Spleen (tissue), 11 donors: ENCODE results near the gene WDR38. TPM values are rescaled to one million over a fixed set of nuclear protein-coding genes. Genes with fewer than 3 reads are reported as not detected.

Experiments used
- DNase-seq: peaks from one replicate; pipeline ENCODE4 v3.0.0-alpha.2; 2020
- H3K27ac ChIP-seq, 8 donors: fragments of 200-600 bp; sonication (generic) in 7 of 8; 1 replicate in 4 of 8; 2 replicates in 4 of 8; pipeline versions ENCODE4 v1.5.0 to v1.8.0; 2016 to 2021; ENCODE audit warnings: inconsistent platforms in 4 of 8, mild to moderate bottlenecking in 4 of 8, moderate library complexity in 1 of 8
- H3K27me3 ChIP-seq, 7 donors: fragments of 200-600 bp; sonication (generic) in 6 of 7; replicated peaks in 1 of 7; 1 replicate in 4 of 7; 2 replicates in 3 of 7; pipeline versions ENCODE4 v1.5.0 to v1.8.0; 2016 to 2021; ENCODE audit warnings: inconsistent platforms in 3 of 7, mild to moderate bottlenecking in 1 of 7
- H3K36me3 ChIP-seq, 6 donors: fragments of 200-600 bp; sonication (generic) in 5 of 6; 1 replicate in 4 of 6; 2 replicates in 2 of 6; pipeline versions ENCODE4 v1.5.0 to v1.8.0; 2016 to 2021; ENCODE audit warnings: inconsistent platforms in 2 of 6
- H3K4me1 ChIP-seq, 6 donors: fragments of 200-600 bp; sonication (generic) in 5 of 6; 1 replicate in 3 of 6; 2 replicates in 3 of 6; pipeline versions ENCODE4 v1.5.0 to v1.8.0; 2016 to 2021; ENCODE audit warnings: inconsistent platforms in 3 of 6
- H3K4me3 ChIP-seq, 8 donors: fragments of 200-600 bp; sonication (generic) in 7 of 8; 1 replicate in 4 of 8; 2 replicates in 4 of 8; pipeline versions ENCODE4 v1.5.0 to v1.8.0; 2016 to 2021; ENCODE audit warnings: inconsistent platforms in 4 of 8, mild to moderate bottlenecking in 4 of 8, moderate library complexity in 2 of 8
- H3K9me3 ChIP-seq, 8 donors: fragments of 200-600 bp; sonication (generic) in 7 of 8; 1 replicate in 4 of 8; 2 replicates in 4 of 8; pipeline versions ENCODE4 v1.5.0 to v1.8.0; 2016 to 2021; ENCODE audit warnings: inconsistent platforms in 4 of 8
- CTCF ChIP-seq, 11 experiments: fragments of 200-600 bp in 7 of 11; fragments of 450-650 bp in 4 of 11; sonication (generic) in 4 of 11; IDR thresholded peaks in 8 of 11; conservative IDR thresholded peaks in 3 of 11; 1 replicate in 7 of 11; 2 replicates in 4 of 11; pipeline versions ENCODE4 v1.4.0 to v1.8.0; 2016 to 2021; ENCODE audit warnings: antibody characterized with exemption in 11 of 11, inconsistent platforms in 4 of 11, mild to moderate bottlenecking in 1 of 11
- POLR2A ChIP-seq, 3 donors: fragments of 450-650 bp; IDR thresholded peaks; one replicate each; pipeline ENCODE4 v1.5.1; 2017; ENCODE audit warnings: antibody characterized with exemption in 3 of 3, mild to moderate bottlenecking in 1 of 3
- POLR2AphosphoS5 ChIP-seq, 3 donors: sonication (generic); formaldehyde crosslinking; IDR thresholded peaks; one replicate each; pipeline ENCODE4 v1.5.1; 2017; ENCODE audit warnings: antibody characterized with exemption in 3 of 3
- WGBS, 5 donors: extraction: QIAGEN DNeasy Blood & Tissue Kit in 3 of 5; methylation state at CpG; one replicate each; pipeline versions ENCODE4 v1.1.5 to v1.1.7; 2013 to 2018; 5-methylcytosine and 5-hydroxymethylcytosine counted together
- intact Hi-C: fragments of 100-400 bp; cut with DNase I; formaldehyde crosslinking; loops from one replicate; pipeline ENCODE4 v1.15.0; 2023; ENCODE audit warnings: low total_unique reads
- polyA plus RNA-seq, 3 donors: library from polyadenylated mRNA; stranded (reverse); fragments of 200-250 nt; gene quantifications; one replicate each; pipeline ENCODE4 v1.2.1, GENCODE V29; 2013
- total RNA-seq, 7 donors: library from RNA; depleted of rRNA in 3 of 7; stranded (reverse); fragments of >200 nt in 3 of 7; fragmentation: NEBNext Ultra II Directional in 4 of 7; extraction: Animal tissue kit (Norgen Biotek cat#: 25700) in 4 of 7; gene quantifications; one replicate each; pipeline versions ENCODE4 v1.1.0 to v1.2.1, GENCODE V29; 2016 to 2021
- donor health status: healthy with polysubstance abuse.
- donor health status: DM: no; HTN: no; CAD: no; lungs with moderate emphysema.
- donor health status: DM: no; HTN: no; CAD: no.
- donor health status: Bipolar disorder and iron deficiency.
- donor health status: healthy.
- donor health status: DM: no; HTN: no; CAD: no.
- donor health status: DM: yes; HTN: yes; CAD: no.

The WDR38 gene
- total and polyA plus RNA-seq, 10 donors: not detected

DNA sequence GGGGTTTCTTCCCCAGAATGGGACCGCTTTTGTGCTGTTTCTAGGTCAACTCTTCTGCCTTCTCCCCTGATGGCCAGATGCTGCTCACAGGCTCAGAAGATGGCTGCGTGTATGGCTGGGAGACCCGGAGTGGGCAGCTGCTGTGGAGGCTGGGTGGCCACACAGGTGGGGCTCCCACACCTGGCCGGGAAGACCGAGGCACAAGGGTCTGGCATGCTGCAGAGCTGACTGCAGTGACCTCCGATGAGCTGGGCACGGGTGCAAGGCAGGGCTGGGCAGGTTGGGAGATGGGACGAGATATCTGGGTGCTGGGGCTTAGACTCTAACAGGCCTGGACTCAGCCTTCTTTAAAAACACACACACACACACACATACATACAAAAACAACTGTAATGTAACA is 901 bp downstream of the WDR38 start:
- no peaks in the 10 kb centered on the region for H3K9me3 ChIP-seq
- peaks cover 3 to 33% (median 32%) of the 10 kb centered on the region in 6 donors for H3K36me3 ChIP-seq
- TF ChIP-seq POLR2AphosphoS5 (IDR thresholded peaks at IDR 0.05): no peak
- no peak for TF ChIP-seq CTCF (IDR thresholded peaks at IDR 0.05 in 8 of 11, conservative IDR thresholded peaks at IDR 0.05 in 3 of 11)
- no peak for TF ChIP-seq POLR2A (IDR thresholded peaks at IDR 0.05)
- no peaks in the 10 kb centered on the region for H3K27me3 ChIP-seq
- H3K27ac ChIP-seq: peak overlapping the region in 1 of 8 donors; percentile 66
- peaks cover 15 to 41% (median 26%) of the 10 kb centered on the region in 6 donors for H3K4me1 ChIP-seq
- DNase-seq: peak; percentile 74
- intact Hi-C loops: loop anchor here (10.0 kb wide), 1 partner anchor 291 kb away; the partner anchor contains the start of gene SCAI
- WGBS, 5 donors: 90 to 93% (median 91%) methylated on average over 4 to 8 of the region's 8 CpGs
- no peak overlapping the region for H3K4me3 ChIP-seq

DNA sequence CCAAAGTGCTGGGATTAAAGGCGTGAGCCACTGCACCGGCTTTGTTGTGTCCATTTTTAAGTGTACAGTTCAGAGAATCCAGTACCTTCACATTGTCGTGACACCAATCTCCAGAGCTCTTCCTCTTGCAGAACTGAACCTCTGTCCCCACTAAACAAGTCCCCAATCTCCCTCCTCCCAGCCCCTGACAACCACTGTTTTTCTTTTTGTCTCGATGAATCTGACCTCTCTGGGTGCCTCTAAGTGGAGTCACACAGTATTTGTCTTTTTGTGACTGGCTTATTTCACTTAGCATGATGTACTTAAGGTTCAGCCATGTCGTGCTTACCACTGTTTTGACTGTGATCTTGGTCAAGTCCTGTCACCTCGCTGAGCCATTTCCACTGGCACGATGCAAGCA is 1.6 kb downstream of the WDR38 start:
- TF ChIP-seq POLR2AphosphoS5 (IDR thresholded peaks at IDR 0.05) (no peak), POLR2A (IDR thresholded peaks at IDR 0.05) (no peak), CTCF (IDR thresholded peaks at IDR 0.05 in 8 of 11, conservative IDR thresholded peaks at IDR 0.05 in 3 of 11) (no peak)
- no peak overlapping the region for H3K27ac ChIP-seq
- 61 to 77% (median 70%) methylated on average over 7 of the region's 7 CpGs for WGBS, 5 donors
- peaks cover 3 to 39% (median 38%) of the 10 kb centered on the region in 6 donors for H3K36me3 ChIP-seq
- DNase-seq: no peak
- peaks cover 20 to 48% (median 33%) of the 10 kb centered on the region in 6 donors for H3K4me1 ChIP-seq
- no peaks in the 10 kb centered on the region for H3K9me3 ChIP-seq
- intact Hi-C loops: loop anchor here (10.0 kb wide), 1 partner anchor 290 kb away; the partner anchor contains the start of gene SCAI
- H3K4me3 ChIP-seq: no peak overlapping the region
- H3K27me3 ChIP-seq: no peaks in the 10 kb centered on the region

DNA sequence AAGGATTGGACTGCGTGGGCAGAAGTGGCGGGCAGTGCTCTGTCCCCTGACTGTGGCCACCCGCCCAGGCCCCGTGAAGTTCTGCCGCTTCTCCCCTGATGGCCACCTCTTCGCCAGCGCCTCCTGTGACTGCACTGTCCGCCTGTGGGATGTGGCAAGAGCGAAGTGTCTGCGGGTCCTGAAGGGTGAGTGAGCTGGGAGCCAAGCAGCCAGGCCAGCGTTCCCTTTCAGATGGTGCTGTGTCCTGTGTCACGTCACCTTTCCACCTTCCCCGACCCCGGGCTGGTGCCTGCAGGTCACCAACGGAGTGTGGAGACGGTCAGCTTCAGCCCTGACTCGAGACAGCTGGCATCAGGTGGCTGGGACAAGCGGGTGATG is 2.3 kb downstream of the WDR38 start:
- Histone ChIP-seq H3K4me3 (no peak overlapping the region), H3K9me3 (no peaks in the 10 kb centered on the region), H3K27ac (no peak overlapping the region), H3K27me3 (no peaks in the 10 kb centered on the region), H3K36me3 (peaks cover 3 to 46% (median 46%) of the 10 kb centered on the region in 6 donors), H3K4me1 (peaks cover 27 to 55% (median 40%) of the 10 kb centered on the region in 6 donors)
- no peak for TF ChIP-seq POLR2A (IDR thresholded peaks at IDR 0.05)
- TF ChIP-seq POLR2AphosphoS5 (IDR thresholded peaks at IDR 0.05): peak in 1 of 3 donors; percentile 32
- no peak for TF ChIP-seq CTCF (IDR thresholded peaks at IDR 0.05 in 8 of 11, conservative IDR thresholded peaks at IDR 0.05 in 3 of 11)
- peak; percentile 72 for DNase-seq
- intact Hi-C loops: loop anchor here (10.0 kb wide), 1 partner anchor 289 kb away; the partner anchor contains the start of gene SCAI
- 83 to 93% (median 87%) methylated on average over 14 to 18 of the region's 18 CpGs for WGBS, 5 donors

DNA sequence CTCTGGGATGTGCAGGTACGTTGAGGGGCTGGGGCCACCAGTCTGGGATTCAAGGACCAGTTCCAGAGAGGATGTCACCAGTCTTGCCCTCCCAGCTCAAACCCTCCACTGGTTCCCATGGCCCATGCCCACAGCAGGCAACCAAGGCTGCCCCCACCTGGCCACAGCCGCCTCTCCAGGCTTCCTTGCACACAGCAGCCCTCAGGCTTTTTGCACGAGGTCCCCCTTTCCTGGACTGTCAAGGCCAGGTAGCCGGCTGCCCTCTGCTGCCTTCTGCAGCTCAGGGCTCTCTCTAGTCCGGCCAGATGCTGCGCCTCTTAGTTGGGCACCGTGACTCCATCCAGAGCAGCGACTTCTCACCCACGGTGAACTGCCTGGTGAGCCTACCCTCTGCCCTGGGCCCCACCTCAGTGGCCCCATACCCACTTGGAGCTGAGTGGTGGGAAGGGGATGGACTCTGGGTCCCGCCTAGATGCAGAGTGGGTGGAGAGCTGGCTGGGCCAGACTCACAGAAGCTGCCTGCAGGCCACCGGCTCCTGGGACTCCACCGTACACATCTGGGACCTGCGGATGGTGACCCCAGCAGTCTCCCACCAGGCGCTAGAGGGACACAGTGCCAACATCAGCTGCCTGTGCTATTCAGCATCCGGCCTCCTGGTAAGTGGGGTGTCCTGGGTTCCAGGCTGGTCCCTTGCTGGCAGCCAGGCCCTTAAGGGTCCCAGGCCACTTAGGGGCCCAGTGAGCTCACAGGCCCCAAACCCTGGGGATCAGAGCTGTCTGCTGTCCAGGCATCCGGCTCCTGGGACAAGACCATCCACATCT is 2.9 kb downstream of the WDR38 start:
- 53 to 76% (median 68%) methylated on average over 7 to 16 of the region's 16 CpGs for WGBS, 5 donors
- TF ChIP-seq POLR2A (IDR thresholded peaks at IDR 0.05) (no peak), POLR2AphosphoS5 (IDR thresholded peaks at IDR 0.05) (peak in 1 of 3 donors; percentile 48), CTCF (IDR thresholded peaks at IDR 0.05 in 8 of 11, conservative IDR thresholded peaks at IDR 0.05 in 3 of 11) (peak in 6 of 11 experiments; percentile 6 to 37 (median 18))
- Histone ChIP-seq H3K4me1 (peaks cover 33 to 61% (median 46%) of the 10 kb centered on the region in 6 donors), H3K9me3 (no peaks in the 10 kb centered on the region), H3K27ac (no peak overlapping the region), H3K36me3 (peaks cover 3 to 52% (median 48%) of the 10 kb centered on the region in 6 donors), H3K4me3 (no peak overlapping the region), H3K27me3 (no peaks in the 10 kb centered on the region)
- peak; percentile 77 for DNase-seq
- intact Hi-C loops: loop anchor here (10.0 kb wide), 1 partner anchor 289 kb away; the partner anchor contains the start of gene SCAI
